ENCODE data around the gene RNFT2. TPM values are rescaled to one million over a fixed set of nuclear protein-coding genes. Genes with fewer than 3 reads are reported as not detected.

RNFT2 gene
- total RNA-seq, 2 experiments from 2014 or later: 4.9 to 6.0 TPM

DNA sequence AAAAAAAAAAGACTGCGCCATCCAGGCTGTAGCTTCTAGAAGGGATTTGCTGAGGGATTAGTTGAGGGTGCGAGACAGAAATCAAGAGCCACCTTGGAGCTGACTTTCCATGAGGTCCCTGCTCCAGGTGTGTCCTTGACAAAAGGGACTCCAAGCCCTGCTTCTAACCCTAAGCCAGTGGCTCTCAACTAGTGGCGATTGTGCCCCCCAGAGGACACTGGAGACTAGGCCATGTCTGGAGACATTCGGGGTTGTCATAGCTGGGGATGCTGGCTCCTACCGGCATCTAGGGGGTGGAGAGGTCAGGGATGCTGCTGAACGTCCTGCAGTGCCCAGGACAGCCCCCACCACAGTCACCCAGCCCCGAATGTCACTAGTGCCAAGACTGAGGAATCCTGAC is 40.8 kb upstream of the RNFT2 start:
- ChIA-PET CTCF (no interaction called here), POLR2A (no interaction called here)
- intact Hi-C loops (cut with DNase I, micrococcal nuclease): no loop called here
- Histone ChIP-seq H3K36me3 (ENCODE audit: insufficient read depth, low read length) (no peaks in the 10 kb centered on the region), H3K4me3 (ENCODE audit: low read length) (no peak overlapping the region), H3K27me3 (ENCODE audit: control insufficient read depth in 1 of 2, insufficient read depth in 2 of 2, low read length in 2 of 2) (peaks cover 13 to 16% of the 10 kb centered on the region in 2 experiments), H3K4me1 (ENCODE audit: insufficient read depth, low read length) (no peaks in the 10 kb centered on the region), H3K27ac (ENCODE audit: low read depth in 1 of 2, low read length in 2 of 2) (no peak overlapping the region), H3K9me3 (ENCODE audit: control insufficient read depth in 1 of 2, insufficient read depth in 1 of 2, low read length in 2 of 2) (peaks cover 0 to 5% of the 10 kb centered on the region in 2 experiments)
- no peak overlapping the region for H3K27ac Mint-ChIP-seq
- peaks cover 27% of the 10 kb centered on the region for H3K27me3 Mint-ChIP-seq
- TF ChIP-seq, protein P1, sequence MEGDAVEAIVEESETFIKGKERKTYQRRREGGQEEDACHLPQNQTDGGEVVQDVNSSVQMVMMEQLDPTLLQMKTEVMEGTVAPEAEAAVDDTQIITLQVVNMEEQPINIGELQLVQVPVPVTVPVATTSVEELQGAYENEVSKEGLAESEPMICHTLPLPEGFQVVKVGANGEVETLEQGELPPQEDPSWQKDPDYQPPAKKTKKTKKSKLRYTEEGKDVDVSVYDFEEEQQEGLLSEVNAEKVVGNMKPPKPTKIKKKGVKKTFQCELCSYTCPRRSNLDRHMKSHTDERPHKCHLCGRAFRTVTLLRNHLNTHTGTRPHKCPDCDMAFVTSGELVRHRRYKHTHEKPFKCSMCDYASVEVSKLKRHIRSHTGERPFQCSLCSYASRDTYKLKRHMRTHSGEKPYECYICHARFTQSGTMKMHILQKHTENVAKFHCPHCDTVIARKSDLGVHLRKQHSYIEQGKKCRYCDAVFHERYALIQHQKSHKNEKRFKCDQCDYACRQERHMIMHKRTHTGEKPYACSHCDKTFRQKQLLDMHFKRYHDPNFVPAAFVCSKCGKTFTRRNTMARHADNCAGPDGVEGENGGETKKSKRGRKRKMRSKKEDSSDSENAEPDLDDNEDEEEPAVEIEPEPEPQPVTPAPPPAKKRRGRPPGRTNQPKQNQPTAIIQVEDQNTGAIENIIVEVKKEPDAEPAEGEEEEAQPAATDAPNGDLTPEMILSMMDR (IDR thresholded peaks at IDR 0.05): no peak
- DNase-seq (no peak), ATAC-seq (ENCODE audit: poor library complexity) (no peak)
- no peak overlapping the region for H3K4me3 Mint-ChIP-seq
- H3K9me3 Mint-ChIP-seq: no peaks in the 10 kb centered on the region
- no peaks in the 10 kb centered on the region for H3K36me3 Mint-ChIP-seq (ENCODE audit: low read depth)
- H3K4me1 Mint-ChIP-seq (ENCODE audit: low read depth): no peaks in the 10 kb centered on the region

- intact Hi-C loops (cut with DNase I, micrococcal nuclease): no loop called here
- H3K9me3 ChIP-seq (ENCODE audit: control insufficient read depth in 1 of 2, insufficient read depth in 1 of 2, low read length in 2 of 2): peaks cover 0 to 5% of the 10 kb centered on the region in 2 experiments
- DNase-seq (no peak), ATAC-seq (ENCODE audit: poor library complexity) (no peak)
- no peaks in the 10 kb centered on the region for H3K4me1 Mint-ChIP-seq (ENCODE audit: low read depth)
- no peak overlapping the region for H3K4me3 Mint-ChIP-seq
- no peaks in the 10 kb centered on the region for H3K4me1 ChIP-seq (ENCODE audit: insufficient read depth, low read length)
- ChIA-PET POLR2A (interaction anchor here (0.6 kb wide), 1 partner anchor 41 kb away, joined by 3 read pairs; no protein-coding TSS in a partner anchor), CTCF (no interaction called here)
- TF ChIP-seq, protein P1 (IDR thresholded peaks at IDR 0.05): no peak
- no peaks in the 10 kb centered on the region for H3K9me3 Mint-ChIP-seq
- H3K4me3 ChIP-seq (ENCODE audit: low read length): no peak overlapping the region
- no peaks in the 10 kb centered on the region for H3K36me3 Mint-ChIP-seq (ENCODE audit: low read depth)
- peaks cover 13 to 16% of the 10 kb centered on the region in 2 experiments for H3K27me3 ChIP-seq (ENCODE audit: control insufficient read depth in 1 of 2, insufficient read depth in 2 of 2, low read length in 2 of 2)
- H3K36me3 ChIP-seq (ENCODE audit: insufficient read depth, low read length): no peaks in the 10 kb centered on the region
- no peak overlapping the region for H3K27ac ChIP-seq (ENCODE audit: low read depth in 1 of 2, low read length in 2 of 2)
- no peak overlapping the region for H3K27ac Mint-ChIP-seq
- H3K27me3 Mint-ChIP-seq: peaks cover 26% of the 10 kb centered on the region
These were observed 40.4 kb upstream of the RNFT2 start for GRCh38 chr12:116697716-116698115.

DNA sequence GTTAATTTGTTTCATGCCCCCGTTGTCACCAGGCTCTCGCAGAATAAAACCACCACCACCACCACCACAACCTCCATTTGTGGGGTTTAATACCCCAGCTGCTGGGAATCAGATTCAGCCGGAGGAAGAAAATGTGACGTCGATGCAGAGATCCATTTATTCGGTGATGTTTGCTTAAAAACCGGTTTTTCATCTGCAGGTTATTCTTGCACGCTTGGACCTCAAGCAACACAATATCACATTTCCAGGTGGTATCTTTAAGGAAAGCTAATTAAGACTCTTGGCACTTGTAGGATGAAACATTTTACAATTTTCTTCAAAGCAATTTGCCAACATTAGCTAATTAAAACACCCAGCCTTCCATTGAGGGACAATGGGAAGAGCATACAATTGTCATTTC is 40.0 kb upstream of the RNFT2 start:
- DNase-seq (no peak), ATAC-seq (ENCODE audit: poor library complexity) (no peak)
- Mint-ChIP-seq H3K4me1 (ENCODE audit: low read depth) (peaks cover under 1% of the 10 kb centered on the region), H3K4me3 (no peak overlapping the region), H3K27me3 (peaks cover 23% of the 10 kb centered on the region), H3K9me3 (no peaks in the 10 kb centered on the region), H3K36me3 (ENCODE audit: low read depth) (no peaks in the 10 kb centered on the region), H3K27ac (no peak overlapping the region)
- Histone ChIP-seq H3K4me1 (ENCODE audit: insufficient read depth, low read length) (no peaks in the 10 kb centered on the region), H3K27me3 (ENCODE audit: control insufficient read depth in 1 of 2, insufficient read depth in 2 of 2, low read length in 2 of 2) (peaks cover 13 to 16% of the 10 kb centered on the region in 2 experiments), H3K36me3 (ENCODE audit: insufficient read depth, low read length) (no peaks in the 10 kb centered on the region), H3K9me3 (ENCODE audit: control insufficient read depth in 1 of 2, insufficient read depth in 1 of 2, low read length in 2 of 2) (peaks cover 0 to 5% of the 10 kb centered on the region in 2 experiments), H3K27ac (ENCODE audit: low read depth in 1 of 2, low read length in 2 of 2) (no peak overlapping the region), H3K4me3 (ENCODE audit: low read length) (no peak overlapping the region)
- POLR2A ChIA-PET: interaction anchor here (0.6 kb wide), 1 partner anchor 41 kb away, joined by 3 read pairs; no protein-coding TSS in a partner anchor
- TF ChIP-seq, protein P1 (IDR thresholded peaks at IDR 0.05): no peak
- intact Hi-C loops (cut with DNase I, micrococcal nuclease): no loop called here
- CTCF ChIA-PET: no interaction called here

Measured in CD4-positive, alpha-beta T cell (primary cell).